Uterus (tissue), 4 donors: ENCODE measurements around the gene SLC5A12. TPM values are rescaled to one million over a fixed set of nuclear protein-coding genes. Genes with fewer than 3 reads are reported as not detected.

ENCODE experiments used
- DNase-seq, 2 donors: peaks; one replicate each; pipeline ENCODE4 v3.0.0-alpha.2; 2019 to 2020
- H3K27ac ChIP-seq, 2 donors: fragments of 200-600 bp; sonication (generic); 1 replicate in 1 of 2; 2 replicates in 1 of 2; pipeline ENCODE4 v1.5.1; 2016 to 2018
- H3K27me3 ChIP-seq, 2 donors: fragments of 200-600 bp; sonication (generic); one replicate each; pipeline ENCODE4 v1.5.1; 2018 to 2019; ENCODE audit warnings: control low read depth in 1 of 2
- H3K36me3 ChIP-seq, 2 donors: fragments of 200-600 bp; sonication (generic); one replicate each; pipeline ENCODE4 v1.5.1; 2019; ENCODE audit warnings: control low read depth in 1 of 2
- H3K4me1 ChIP-seq, 2 donors: fragments of 200-600 bp; sonication (generic); one replicate each; pipeline ENCODE4 v1.5.1; 2018 to 2019; ENCODE audit warnings: control low read depth in 1 of 2
- H3K4me3 ChIP-seq, 2 donors: fragments of 200-600 bp; sonication (generic); 1 replicate in 1 of 2; 2 replicates in 1 of 2; pipeline ENCODE4 v1.5.1; 2018 to 2019; ENCODE audit warnings: mild to moderate bottlenecking in 1 of 2
- H3K9me3 ChIP-seq, 2 donors: fragments of 200-600 bp; sonication (generic); one replicate each; pipeline ENCODE4 v1.5.1; 2019; ENCODE audit warnings: control low read depth in 1 of 2
- CTCF ChIP-seq, 4 experiments: fragments of 200-600 bp in 2 of 4; fragments of 450-650 bp in 2 of 4; sonication (generic) in 2 of 4; IDR thresholded peaks; one replicate each; pipeline ENCODE4 v1.5.1; 2016 to 2019; ENCODE audit warnings: antibody characterized with exemption in 4 of 4, mild to moderate bottlenecking in 2 of 4, moderate library complexity in 1 of 4
- POLR2A ChIP-seq, 2 donors: fragments of 450-650 bp; IDR thresholded peaks; one replicate each; pipeline ENCODE4 v1.6.1; 2016; ENCODE audit warnings: antibody characterized with exemption in 2 of 2, mild to moderate bottlenecking in 1 of 2, moderate library complexity in 1 of 2
- intact Hi-C: fragments of 100-400 bp; cut with DNase I; formaldehyde crosslinking; loops from one replicate; pipeline ENCODE4 v1.15.1; 2023; ENCODE audit warnings: low total_unique reads
- total RNA-seq, 4 donors: library from RNA; depleted of rRNA in 3 of 4; stranded (reverse); fragments of >200 nt in 3 of 4; gene quantifications; one replicate each; pipeline versions ENCODE4 v1.1.0 to v1.2.4, GENCODE V29; 2014 to 2023
- donor health status: DM: yes; HTN: yes; CAD: no.

The SLC5A12 gene
- total RNA-seq: under 1 TPM in 1 of 4 donors, not detected in 3; 0.14 TPM

- Histone ChIP-seq H3K4me1 (no peaks in the 10 kb centered on the region), H3K27ac (no peak within 1 kb of the TSS), H3K27me3 (no peaks in the 10 kb centered on the region), H3K9me3 (no peaks in the 10 kb centered on the region), H3K36me3 (no peaks in the 10 kb centered on the region), H3K4me3 (no peak within 1 kb of the TSS)
- intact Hi-C loops: no loop called here
- no peak for DNase-seq
- TF ChIP-seq CTCF (IDR thresholded peaks at IDR 0.05): no peak
Measured at GRCh38 chr11:26721948-26722475, at the start of gene SLC5A12. Gene SLC5A12 (minus strand): TSS chr11:26722060. CDS start chr11:26721714, 346 bp downstream.

- no peaks in the 10 kb centered on the region for H3K27me3 ChIP-seq
- H3K9me3 ChIP-seq: no peaks in the 10 kb centered on the region
- H3K4me1 ChIP-seq: no peaks in the 10 kb centered on the region
- H3K27ac ChIP-seq: no peak overlapping the region
- no peak overlapping the region for H3K4me3 ChIP-seq
- H3K36me3 ChIP-seq: no peaks in the 10 kb centered on the region
- intact Hi-C loops: no loop called here
- no peak for TF ChIP-seq POLR2A (IDR thresholded peaks at IDR 0.05)
- TF ChIP-seq CTCF (IDR thresholded peaks at IDR 0.05): no peak
- DNase-seq: no peak
Measured at GRCh38 chr11:26769027-26769426, 47.2 kb upstream of the SLC5A12 start.

- intact Hi-C loops: no loop called here
- Histone ChIP-seq H3K27me3 (no peaks in the 10 kb centered on the region), H3K27ac (no peak overlapping the region), H3K4me3 (no peak overlapping the region), H3K9me3 (no peaks in the 10 kb centered on the region), H3K4me1 (no peaks in the 10 kb centered on the region), H3K36me3 (no peaks in the 10 kb centered on the region)
- DNase-seq: no peak
- TF ChIP-seq CTCF (IDR thresholded peaks at IDR 0.05): no peak
- TF ChIP-seq POLR2A (IDR thresholded peaks at IDR 0.05): no peak
Measured at GRCh38 chr11:26767060-26767459, 45.2 kb upstream of the SLC5A12 start.

GRCh38 chr11:26765323-26765722 is 43.5 kb upstream of the SLC5A12 start:
- DNase-seq: no peak
- Histone ChIP-seq H3K4me3 (no peak overlapping the region), H3K36me3 (no peaks in the 10 kb centered on the region), H3K9me3 (no peaks in the 10 kb centered on the region), H3K4me1 (no peaks in the 10 kb centered on the region), H3K27ac (no peak overlapping the region), H3K27me3 (no peaks in the 10 kb centered on the region)
- intact Hi-C loops: no loop called here
- TF ChIP-seq CTCF (IDR thresholded peaks at IDR 0.05) (no peak), POLR2A (IDR thresholded peaks at IDR 0.05) (no peak)

GRCh38 chr11:26764825-26765224 is 43.0 kb upstream of the SLC5A12 start:
- Histone ChIP-seq H3K4me3 (no peak overlapping the region), H3K9me3 (no peaks in the 10 kb centered on the region), H3K27me3 (no peaks in the 10 kb centered on the region), H3K36me3 (no peaks in the 10 kb centered on the region), H3K27ac (no peak overlapping the region), H3K4me1 (no peaks in the 10 kb centered on the region)
- TF ChIP-seq CTCF (IDR thresholded peaks at IDR 0.05) (no peak), POLR2A (IDR thresholded peaks at IDR 0.05) (no peak)
- no peak for DNase-seq
- intact Hi-C loops: no loop called here
